Activated naive CD4-positive, alpha-beta T cell (primary cell): Measurements from ENCODE around the gene TLL2.

Experiments used
- DNase-seq, 4 experiments: peaks; one replicate each; lab custom pipeline; 2025; lab: John Stamatoyannopoulos, UW

TLL2 gene

DNA sequence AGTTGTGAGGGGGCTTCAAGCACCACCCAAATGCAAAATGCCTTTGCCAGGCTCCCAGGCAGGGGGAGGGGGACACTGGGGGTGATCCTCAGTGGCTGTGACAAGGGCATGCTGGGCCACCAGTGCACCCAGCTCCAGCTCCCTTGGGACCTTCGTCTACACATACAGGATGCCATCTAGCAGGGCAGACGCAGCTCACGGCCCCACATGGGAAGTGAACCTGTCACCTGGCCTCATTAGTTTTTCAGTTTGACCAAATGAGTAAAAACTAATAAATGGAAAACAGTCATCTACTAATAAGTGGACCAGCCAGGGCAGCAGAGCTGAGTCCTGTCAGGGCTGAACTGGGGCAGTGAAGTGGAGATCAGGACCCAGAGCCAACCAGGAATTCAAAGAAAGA, 50.2 kb downstream of the TLL2 start:
- no peak for DNase-seq

DNA sequence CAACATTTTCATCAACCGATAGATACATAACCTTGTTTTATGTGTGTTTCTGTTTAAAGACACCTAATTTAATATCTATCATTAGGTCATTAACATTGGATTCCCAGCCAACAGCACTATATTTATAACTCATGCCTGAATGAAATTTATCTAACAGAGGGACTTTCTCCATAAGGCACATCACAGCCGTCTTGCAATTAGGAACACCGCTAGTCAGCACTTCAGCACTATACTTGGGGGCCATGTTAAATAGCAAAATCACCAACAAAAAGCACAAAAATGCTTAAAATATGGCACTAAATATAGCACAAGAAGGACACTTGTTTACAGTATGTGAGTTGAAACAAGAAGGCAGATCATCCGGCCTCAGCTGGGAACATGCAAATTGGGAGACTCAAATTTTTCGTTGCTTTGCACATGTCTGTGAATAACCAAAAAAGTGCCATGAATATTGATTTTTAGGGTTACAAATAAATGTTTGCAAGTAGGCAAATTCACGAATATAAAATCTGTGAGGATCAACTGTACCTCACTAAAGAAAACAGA, 51.0 kb downstream of the TLL2 start:
- no peak for DNase-seq

DNA sequence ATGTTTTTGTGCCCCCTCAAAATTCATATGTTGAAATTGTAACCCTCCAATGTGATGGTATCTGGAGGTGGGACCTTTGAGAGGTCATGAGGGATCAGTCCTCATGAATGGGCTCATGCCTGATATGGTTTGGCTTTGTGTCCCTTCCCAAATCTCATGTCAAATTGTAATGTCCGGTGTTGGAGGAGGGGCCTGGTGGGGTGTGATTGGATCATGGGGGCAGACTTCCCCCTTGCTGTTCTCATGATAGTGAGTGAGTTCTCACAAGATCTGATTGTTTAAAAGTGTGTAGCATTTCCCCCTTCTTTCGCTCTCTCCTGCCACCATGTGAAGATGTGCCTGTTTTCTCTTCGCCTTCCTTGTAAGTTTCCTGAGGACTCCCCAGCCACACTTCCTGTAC, 53.4 kb downstream of the TLL2 start:
- no peak for DNase-seq

DNA sequence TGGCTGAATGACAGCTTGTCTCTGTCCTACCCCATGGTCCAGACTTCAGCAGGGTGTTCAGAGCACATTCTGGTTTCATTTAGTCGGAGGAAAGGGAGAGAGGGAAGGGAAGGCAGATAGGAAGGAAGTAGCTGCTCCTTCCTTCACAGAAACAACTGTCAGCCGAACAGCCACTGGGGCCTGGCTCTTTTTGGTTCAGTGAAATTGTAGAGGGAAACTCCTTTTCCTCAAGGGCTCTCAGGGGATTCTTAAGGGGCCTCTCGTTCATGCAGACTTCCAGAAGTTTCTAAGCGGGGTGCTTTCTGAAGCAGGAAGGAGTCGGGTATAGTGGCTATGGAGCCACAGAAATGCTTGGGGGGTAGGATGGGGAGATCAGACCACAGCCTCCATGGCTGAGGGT, 56.4 kb downstream of the TLL2 start:
- no peak for DNase-seq

DNA sequence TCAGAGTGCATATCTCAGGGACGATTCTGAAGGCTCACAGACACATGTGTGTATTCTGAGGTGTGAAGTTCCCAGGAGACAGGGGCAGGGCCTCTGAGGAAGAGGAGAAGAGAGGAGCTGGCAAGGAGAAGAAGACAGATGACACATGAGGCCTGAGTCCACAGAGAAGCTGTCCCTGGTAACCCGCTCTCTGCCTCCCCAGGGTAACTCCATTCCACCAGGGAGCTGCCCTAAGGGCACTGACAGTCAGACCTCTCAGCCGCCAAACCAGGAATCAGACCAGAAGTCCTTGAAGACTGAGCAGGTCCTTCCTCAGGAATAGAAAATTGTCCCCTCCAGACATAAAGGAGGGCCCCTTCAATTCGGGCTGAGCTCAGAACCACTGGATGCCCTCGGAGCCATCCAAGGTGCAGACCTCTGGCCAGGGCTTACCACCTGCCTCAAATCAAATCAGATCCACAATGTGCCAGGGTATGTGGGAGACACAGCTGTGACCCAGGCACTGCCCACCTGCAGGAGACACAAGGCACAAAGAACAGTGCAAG, 57.4 kb downstream of the TLL2 start:
- no peak for DNase-seq

DNA sequence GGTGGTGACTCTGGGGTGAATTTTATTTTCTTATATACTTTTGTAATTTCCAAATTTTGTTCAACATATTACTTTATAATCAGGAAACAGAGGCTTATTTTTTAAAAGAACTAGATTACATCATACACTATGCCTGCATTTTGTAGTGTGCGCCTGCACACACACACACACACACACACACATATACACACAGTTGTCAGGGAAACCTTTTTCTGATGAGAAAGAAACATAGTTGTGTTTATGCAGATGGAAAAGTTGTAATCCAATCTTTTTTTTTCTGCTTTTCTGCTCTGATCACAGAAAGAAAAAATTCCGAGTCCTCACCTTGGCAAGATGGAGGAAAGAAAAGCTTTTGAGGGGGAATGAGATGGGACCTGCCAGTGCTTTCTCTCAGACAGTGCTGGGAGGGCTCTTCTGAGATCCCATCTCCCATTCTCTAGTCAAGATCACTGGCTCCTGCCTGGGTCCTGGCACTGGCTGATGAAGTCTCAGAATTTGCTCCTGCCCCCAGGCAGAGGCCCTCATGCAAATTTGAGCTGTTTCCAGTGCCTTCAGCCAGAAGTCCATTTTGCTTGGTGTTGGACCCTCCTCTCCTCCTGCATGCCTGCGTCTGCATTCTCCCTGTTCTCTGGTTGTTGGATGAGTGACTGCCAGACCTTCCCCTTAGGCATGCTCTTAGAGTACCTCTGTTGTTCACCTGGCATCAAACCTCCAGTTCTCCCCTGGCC, 59.7 kb downstream of the TLL2 start:
- DNase-seq: no peak

DNA sequence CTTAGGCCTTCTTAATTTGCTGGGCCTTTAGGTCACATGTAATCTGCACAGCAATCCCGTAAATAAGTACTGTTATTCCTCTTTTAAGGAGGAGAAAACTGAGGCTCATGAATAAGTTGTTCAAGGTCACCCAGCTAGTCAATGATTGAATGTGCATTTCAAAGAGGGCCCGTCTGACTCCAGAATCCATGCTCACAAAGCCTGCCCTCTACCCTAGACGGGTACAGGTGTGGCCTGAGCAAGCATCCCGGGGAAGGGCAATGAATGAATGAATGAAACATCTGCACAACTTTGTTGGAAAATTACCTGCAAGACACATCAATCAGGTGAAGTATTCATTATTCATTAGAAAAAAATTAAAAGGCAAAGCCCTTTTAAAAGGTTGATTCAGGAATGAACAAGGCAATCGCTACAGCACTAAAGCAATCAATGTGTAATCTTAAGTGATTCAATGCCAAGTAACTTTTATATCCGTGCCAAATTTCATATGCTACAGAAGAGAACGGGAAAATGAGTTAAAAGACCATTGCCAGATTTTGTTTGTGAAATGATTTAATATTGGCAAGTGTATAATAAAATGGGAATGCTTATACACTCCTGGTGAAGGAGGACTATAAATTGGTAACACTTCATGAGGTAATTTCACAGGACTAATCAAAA, 61.1 kb downstream of the TLL2 start:
- DNase-seq: no peak

DNA sequence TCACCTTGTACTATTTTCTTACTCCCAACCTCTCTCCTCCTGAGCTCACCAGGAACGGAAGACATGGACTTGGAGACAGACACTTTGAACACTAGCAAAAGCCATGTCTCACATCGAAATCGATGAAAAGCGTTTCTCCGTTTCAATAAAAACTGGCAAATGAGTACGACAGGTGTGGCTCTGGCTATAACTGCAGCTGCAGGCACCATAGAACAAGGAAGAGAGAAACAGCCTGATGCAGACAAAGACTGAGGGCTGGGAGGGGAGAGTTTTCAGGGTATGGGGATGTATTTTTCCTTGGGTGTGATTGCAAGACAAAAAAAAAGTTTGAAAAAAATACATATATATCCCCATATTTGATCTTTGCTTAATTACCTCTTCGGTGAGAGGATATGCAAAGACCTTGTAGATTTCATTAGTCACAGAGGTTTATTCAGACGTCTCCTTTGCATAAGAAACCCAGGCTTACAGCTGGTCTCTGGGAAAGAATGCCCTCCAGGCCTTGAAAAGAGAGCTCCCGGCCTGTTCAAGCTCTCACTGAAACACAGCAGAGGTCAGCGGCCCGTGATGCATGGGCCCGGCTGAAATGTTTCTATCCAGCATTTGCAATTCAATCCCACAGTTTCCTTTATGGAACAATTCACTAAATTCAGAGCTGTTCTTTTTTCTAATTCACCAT, 63.1 kb downstream of the TLL2 start:
- DNase-seq: no peak

DNA sequence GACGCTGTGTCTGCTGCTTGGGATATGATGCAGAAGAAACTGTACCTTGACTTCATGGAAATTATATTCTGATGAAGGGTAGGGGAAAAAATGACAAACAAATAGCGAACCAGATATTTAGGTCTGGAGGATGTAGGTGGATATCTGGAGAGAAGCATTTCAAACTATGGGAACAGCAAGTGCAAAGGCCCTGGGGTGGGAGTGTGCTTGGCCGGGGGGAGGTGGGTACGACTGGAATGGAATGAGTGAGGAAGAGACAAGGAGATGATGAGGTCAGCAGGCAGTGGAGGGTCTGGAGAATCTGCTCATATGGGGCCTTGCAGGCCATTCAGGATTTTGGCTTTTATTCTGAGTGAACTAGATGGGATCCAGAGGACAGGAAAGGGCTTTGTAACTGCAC, 65.2 kb downstream of the TLL2 start:
- DNase-seq: no peak

DNA sequence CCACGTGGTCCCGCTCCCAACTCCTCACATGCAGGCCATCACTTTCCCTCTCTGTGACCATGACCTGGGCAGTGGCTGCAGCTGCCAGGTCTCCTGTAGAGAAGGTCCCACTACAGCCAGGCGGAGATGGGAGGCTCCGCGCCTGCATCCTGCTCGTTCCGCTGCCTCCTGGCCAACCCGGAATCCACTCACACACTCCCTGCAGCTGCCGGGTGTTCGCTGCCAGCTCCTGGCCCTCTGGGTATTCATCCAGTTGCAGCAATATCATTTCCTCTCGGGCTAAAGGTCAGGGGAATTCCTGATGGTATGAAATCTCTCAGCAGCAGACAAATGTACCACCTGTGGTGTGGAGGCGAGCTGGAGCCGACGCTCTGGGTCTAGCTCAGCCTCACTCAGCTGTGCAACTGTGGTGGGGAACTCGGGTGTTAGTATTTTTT, 65.7 kb downstream of the TLL2 start:
- no peak for DNase-seq

DNA sequence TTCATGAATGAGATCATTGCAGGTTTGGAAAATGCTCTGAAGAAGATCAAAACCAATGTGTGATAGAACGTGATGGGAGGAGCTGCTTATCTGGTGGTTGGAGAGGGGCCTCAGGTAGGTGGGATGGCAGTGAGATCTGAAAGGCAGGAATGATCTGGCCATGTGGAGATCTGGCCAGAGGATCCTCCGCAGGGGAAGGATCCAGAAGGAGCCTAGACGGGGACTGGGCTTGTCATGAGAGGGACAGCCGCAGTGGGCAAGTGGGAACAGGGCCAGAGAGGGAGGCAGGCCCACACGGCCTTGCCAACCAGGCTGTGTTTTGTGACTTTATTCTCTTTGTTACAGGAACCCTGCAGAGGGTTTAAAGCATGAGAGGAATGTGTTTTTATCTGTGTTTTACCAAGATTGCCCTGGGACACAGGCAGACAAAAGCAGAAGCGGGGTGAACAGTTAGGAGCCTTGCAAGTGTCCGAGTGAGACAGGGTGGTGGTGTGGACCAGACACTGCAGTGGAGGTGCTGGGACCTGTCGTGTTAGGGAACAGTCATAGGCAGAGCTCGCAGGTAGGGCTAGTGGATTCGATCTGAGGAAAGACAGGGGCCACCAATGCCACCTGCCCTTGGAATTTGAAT, 66.6 kb downstream of the TLL2 start:
- DNase-seq: no peak

DNA sequence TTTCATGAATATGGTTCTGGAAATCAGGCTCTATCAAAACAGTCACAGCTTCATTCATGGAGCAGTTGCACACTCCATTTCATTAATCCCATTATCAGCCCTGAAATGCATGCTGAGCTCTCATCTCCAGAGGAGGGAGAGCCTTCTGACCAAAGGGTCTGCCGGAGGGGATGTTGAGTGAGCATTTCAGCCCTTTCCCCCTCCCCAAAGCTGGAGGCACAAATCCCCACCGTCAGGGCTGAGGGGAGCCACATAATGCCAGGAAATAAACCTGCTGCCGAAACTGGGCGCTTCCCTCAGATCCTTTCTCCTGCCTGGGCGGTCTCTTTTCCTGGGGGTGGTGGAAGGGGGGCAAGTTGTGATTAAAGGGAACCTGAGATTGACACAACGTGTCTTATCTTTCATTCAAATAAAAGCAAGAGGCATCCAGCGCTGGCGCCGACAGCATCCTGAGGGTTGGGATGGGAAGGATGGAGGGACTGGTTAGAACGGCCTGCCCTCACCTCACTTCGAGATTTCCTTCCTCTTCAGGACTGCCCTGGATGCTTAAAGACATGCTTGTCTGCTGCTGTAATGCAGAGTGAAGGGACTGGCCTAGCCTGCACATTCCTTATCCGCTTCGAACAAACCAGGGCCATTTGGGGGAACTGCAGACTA, 71.6 kb downstream of the TLL2 start:
- no peak for DNase-seq

DNA sequence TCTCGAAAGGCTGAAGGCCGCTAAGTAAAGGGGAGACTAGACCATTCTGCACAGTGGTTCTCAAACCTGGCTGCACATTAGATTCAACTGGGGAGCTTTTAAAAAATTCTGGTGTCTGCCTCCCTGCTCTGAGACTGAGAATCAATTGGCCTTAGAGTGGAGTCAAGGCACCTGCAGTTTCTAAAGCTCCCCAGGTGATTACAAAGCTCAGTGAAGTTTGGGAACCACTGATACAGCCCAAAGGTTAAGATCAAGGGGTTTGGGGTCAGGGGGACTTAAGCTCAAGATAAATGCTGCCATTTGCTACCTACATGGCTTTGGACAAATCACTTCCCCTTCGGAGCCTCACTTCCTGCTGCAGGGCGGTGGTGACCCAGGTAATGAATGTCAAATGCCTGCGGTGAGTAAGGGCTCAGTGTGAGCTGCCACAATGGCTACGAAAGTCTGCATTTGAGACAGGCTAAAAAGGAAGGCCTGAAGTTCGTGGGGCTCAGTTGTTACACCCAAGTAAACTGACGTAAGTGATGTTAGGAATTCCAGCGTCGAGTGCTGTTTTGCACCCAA, 72.3 kb downstream of the TLL2 start:
- no peak for DNase-seq

DNA sequence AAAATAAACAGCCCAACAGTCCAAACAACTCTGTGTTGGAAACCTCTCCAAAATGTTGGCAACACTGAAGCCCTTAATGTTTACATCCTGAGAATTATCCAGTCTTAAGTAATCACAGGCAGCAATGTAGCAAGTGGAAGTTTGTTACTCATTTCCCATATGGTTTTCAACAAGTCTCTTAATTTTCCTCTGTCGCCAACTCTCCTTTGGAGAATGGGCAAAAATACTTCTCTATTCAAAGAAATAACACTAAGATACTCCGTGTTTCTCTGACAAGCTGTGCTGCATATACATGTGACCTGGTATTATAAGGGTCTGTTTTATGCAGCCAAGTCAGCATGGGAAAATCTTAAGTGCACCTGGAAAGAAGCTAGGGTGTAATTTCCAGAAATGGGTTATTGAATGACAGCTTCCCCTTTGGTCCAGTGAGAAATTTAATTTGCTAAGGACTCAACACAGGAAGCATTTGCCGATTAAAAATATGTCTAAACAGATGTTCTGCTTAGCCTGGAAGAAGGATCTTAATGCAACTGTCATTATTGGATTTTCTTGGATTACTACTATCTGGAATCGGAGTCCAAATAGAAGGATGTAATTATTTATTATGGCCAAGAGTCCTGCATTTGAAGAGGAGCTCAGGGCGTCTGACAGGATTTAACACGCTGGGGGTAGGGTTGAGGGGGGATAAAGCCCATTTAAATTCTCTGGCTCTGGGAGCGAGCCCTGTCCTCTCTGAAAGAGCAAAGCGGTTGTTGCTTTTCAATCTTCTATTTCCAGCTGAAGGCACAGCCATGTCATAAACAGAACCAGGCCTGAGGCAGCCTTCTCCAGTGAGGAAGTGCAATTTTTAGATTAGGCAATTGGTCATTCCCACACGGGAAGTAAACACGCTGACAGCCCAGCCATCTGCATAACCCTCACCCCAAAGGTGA, 73.1 kb downstream of the TLL2 start:
- no peak for DNase-seq

DNA sequence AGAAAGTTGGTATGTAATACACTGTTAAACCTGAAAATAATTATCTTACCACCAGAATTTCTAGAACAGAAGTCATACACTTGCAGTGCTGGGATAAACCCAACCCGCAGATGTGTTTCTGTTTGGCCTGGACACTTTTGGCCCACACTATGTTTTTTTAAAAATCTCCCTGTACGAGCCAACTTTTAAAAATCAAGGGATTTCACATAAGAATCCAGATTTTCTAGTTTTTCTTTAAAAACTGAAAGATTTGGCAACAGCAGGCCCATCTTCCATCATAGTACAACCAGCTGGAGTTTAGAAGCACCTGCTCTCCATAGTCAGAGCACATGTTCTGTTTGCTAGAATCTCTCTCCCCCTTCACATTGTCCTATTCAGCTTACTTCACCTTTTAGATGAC, 74.0 kb downstream of the TLL2 start:
- no peak for DNase-seq

DNA sequence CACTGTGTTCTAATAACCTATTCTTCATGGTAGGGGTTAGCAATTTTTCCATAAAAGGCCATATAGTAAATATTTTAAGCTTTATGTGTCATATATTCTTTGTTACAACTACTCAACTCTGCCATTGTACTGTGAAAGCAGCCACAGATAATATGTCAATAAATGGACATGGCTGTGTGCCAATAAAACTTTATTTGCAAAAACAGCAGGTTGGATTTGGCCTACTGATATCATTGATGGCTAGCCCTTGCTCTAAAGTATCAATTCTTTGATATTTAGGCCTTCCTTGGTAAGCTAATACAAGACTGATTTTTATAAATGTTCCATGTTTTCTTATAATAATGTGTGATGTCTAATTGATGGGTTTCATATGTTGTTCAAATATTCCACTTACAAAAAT, 77.7 kb downstream of the TLL2 start:
- DNase-seq: no peak

DNA sequence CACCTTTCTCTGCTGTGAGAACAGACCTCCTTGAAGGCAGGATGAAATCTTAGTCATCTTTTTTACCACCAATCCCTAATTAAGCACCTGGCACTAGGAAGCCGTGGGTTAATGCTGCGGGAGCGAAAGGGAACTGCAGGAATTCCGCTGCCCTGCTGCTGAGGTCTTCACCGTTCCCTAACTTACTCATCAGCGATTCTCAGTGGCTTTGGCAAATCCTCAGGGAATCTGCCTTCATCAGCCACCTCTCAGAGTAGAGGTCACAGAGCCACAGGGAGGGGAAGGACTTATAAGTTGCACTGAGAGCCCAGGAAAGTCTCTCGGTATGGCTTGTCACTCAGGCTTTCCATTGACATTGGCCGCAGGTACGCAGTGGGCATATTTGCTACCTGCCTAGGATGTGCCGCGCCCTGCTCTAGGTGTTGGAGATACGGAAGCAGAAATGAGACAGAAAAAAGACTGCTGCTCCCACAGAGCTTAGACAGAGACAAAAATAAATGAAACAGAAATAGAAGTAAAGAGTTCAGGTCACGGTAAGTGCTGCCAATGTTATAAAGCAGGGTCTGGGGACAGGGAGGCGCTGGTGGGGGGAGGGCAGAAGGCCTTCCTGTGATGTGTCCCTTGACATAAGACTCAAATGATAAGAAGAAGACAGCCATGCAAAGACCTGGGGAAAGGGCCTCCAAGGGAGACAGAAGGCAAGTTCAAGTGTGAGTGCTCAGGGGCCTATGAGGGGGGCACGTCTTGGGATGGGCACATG, 82.3 kb downstream of the TLL2 start:
- DNase-seq: no peak

DNA sequence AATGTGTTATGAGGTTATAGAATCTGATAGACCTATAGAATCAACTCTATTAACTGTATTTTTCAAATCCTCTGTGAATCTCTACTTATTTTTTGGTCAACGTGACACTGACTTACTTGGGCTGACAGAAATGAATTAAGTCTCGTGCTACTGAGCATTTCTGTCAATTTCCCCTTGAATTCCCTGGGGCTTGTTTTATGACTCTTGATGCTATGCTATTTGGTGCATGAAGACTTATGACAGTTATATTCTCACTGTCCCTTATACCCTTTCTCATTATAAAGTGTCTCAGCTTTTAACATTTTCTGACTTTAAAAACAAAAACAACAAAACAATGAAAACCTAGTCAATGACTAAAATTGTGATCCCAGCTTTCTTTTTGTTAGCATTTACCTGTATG, 86.4 kb downstream of the TLL2 start:
- DNase-seq: no peak

DNA sequence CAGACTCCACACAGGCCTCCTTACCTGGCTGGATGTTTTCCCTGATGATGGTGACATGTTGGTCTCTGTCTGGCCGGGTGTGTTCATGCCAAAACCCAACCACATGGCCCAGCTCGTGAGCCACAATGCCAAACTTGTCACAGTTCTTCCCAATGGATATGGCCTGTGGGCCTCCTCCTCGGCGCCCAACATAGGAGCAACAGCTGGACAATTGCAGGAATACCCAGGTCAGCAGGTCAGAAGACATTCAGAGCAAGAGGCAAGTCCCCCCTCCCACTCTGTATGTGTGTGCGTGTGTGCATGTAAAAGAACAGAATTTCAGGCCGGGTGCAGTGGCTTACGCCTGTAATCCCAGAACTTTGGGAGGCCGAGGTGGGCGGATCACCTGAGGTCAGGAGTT, 91.2 kb downstream of the TLL2 start:
- DNase-seq: no peak

DNA sequence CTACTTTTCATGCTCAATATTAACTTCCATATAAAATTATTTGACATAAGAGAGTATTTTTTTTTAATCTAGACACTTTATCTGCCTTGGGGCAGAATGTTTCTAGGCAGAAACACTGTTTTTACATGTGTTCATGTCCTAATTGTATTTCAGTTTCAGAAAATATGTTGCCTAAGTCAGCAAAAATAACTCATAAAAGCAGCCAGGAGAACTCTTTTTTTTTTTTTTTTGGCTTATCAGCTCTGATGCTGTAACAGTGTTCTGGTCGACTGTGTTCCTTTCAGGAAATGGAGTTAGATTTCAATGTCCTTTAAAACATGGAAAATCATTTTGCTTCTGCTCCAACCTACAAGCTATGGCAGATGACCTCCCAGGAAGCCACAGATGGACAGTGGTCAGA, 91.7 kb downstream of the TLL2 start:
- DNase-seq: no peak
